Femur (tissue), 1 donor: ENCODE measurements around the gene COL12A1.

Source experiments
- DNase-seq: peaks from one replicate; pipeline ENCODE4 v3.0.0-alpha.2; 2017

COL12A1 gene

GRCh38 chr6:75142721-75143120, 63.1 kb downstream of the COL12A1 start:
- DNase-seq: no peak

- DNase-seq: no peak
These were observed 70.0 kb downstream of the COL12A1 start for GRCh38 chr6:75135876-75136275.

- DNase-seq: no peak
These were observed 70.4 kb downstream of the COL12A1 start for GRCh38 chr6:75135450-75135849.

GRCh38 chr6:75130784-75131183, 75.1 kb downstream of the COL12A1 start:
- no peak for DNase-seq

- no peak for DNase-seq
These were observed 76.8 kb downstream of the COL12A1 start for GRCh38 chr6:75128878-75129570.

GRCh38 chr6:75126518-75126917, 79.3 kb downstream of the COL12A1 start:
- DNase-seq: no peak

- no peak for DNase-seq
These were observed 80.9 kb downstream of the COL12A1 start for GRCh38 chr6:75124983-75125382.

- no peak for DNase-seq
These were observed 81.8 kb downstream of the COL12A1 start for GRCh38 chr6:75124085-75124484.

GRCh38 chr6:75118925-75119515, 86.8 kb downstream of the COL12A1 start:
- DNase-seq: no peak

- DNase-seq: no peak
These were observed 88.2 kb downstream of the COL12A1 start for GRCh38 chr6:75117701-75118100.

- no peak for DNase-seq
These were observed 88.9 kb downstream of the COL12A1 start for GRCh38 chr6:75116946-75117345.

GRCh38 chr6:75115481-75115880, 90.4 kb downstream of the COL12A1 start:
- DNase-seq: no peak

- DNase-seq: no peak
These were observed 91.0 kb downstream of the COL12A1 start for GRCh38 chr6:75114806-75115205.

GRCh38 chr6:75114195-75114594, 91.7 kb downstream of the COL12A1 start:
- DNase-seq: no peak

- no peak for DNase-seq
These were observed 92.4 kb downstream of the COL12A1 start for GRCh38 chr6:75113446-75113845.

- DNase-seq: no peak
These were observed 96.1 kb downstream of the COL12A1 start for GRCh38 chr6:75109765-75110164.

GRCh38 chr6:75109022-75109421, 96.8 kb downstream of the COL12A1 start:
- DNase-seq: no peak

GRCh38 chr6:75108333-75108974, 97.4 kb downstream of the COL12A1 start:
- no peak for DNase-seq

- DNase-seq: no peak
These were observed 97.9 kb downstream of the COL12A1 start for GRCh38 chr6:75107913-75108312.

- DNase-seq: no peak
These were observed 99.4 kb downstream of the COL12A1 start for GRCh38 chr6:75106426-75106825.

GRCh38 chr6:75103431-75103830, 102.4 kb downstream of the COL12A1 start:
- no peak for DNase-seq

- DNase-seq: no peak
These were observed 103.6 kb downstream of the COL12A1 start for GRCh38 chr6:75102301-75102700.

- no peak for DNase-seq
These were observed 104.0 kb downstream of the COL12A1 start for GRCh38 chr6:75101896-75102295.

- DNase-seq: peak; percentile 80
These were observed 107.1 kb downstream of the COL12A1 start for GRCh38 chr6:75098709-75099108.
